ENCODE measurements around the gene SMIM24.

The SMIM24 gene

DNA sequence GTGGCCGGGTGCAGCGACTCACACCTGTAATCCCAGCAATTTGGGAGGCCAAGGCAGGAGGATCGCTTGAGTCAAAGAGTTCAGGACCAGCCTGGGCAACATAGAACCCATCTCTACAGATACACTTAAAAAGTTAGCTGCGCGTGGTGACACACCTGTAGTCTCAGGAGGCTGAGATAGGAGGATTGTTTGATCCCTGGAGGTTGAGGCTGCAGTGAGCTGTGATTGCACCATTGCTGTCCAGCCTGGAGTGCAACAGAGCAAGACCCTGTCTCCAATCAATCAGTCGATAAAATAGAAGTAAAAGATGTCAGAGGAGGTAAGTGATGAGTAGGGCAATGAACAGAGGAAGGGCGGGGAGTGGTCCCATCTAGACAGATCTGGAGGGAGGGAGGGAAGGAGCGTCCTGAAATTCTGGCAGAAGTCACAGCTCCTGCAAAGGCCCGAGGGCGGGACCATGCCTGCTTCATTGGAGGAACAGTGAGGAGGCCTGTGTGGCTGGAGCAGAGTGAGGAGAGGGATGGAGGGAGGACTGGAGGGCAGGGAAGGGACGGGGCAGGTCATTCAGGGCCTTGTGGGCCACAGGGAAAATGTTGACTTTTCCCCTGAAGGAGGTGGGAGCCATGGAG is 9.7 kb downstream of the SMIM24 start:
- DNase-seq: no peak

DNA sequence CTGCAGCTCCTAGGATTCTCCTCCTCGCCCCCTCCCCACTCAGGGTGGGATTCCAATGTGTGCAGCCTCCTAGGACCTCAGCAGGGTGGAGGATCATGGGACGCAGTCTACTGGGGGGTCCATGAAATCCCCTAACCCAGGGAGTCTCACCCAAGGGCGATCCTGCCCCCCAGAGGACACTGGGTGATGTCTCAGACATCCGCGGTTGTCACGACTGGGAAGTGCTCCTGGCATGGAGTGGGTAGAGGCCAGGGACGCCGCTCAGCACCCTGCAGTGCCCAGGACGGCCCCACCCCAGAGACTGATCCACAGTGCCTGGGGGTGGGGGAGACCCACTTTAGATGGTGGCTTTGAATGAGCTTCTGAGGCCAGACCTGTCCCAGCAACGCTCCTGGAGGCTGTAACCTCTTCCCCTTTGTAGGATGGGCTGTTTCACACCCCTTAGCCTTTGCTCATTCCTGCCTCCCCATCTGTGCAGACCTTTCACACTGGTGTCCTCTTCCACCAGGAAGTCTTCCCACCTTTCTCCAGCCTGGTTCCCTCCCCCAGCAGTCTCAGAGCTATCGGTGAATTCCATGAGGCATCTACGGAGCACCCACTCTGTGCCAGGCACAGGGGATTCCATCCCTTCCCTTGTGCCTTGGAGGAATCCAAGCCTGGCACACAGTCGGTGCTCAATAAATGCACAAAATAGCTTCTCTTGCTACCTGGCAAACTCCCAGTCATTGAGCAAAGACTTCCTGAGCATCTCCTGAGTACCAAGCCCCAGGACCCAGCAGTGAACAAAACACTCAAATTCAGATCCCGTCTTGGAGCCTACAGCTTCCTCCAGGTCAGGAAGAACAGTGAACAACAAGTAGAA is 10.5 kb downstream of the SMIM24 start:
- DNase-seq: no peak

DNA sequence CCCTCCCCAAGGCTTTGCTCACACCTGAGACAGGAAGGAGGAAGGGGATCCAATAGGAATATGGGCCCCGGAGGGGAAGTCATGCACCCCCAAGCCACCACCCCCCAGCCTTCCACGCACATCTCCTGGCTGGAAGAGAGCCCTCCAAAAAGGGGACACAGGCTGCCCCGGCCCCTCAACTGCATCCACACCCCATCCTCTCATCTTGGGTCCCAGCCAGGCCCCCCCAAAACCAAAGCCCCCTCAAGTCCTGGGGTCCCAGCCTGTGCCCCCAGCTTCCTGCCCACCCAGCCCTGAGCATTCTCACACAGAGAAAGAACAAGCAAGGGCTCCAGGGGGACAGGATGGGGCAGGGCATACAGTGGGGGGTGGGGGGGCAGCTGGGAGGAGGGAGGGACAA is 12.1 kb downstream of the SMIM24 start:
- no peak for DNase-seq

GRCh38 chr19:3467437-3468198 is 12.7 kb downstream of the SMIM24 start:
- no peak for DNase-seq

DNA sequence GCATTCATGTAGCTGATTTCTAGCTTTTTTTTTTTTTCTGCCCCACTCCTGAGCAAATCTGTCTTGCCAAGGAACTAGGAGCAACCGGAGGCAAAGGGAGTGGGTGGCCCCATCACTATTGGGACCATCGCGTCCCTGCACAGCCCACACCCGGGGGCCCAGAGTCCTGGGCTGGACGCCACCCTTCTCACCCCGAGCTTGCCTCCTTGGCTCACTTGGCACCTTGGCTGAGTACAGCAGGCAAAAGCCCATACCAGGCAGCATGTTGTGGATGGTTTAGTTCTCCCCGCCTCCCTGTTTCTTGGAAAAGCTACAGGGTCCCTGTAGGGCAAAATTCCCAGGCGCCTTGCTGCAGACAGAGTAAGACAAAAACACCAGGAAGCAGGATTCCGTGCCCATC is 13.7 kb downstream of the SMIM24 start:
- no peak for DNase-seq

- DNase-seq: no peak
These were observed 14.8 kb downstream of the SMIM24 start for GRCh38 chr19:3465552-3465951.

- peak; percentile 25 to 32 for DNase-seq
These were observed 15.6 kb downstream of the SMIM24 start for GRCh38 chr19:3464587-3465235.

- no peak for DNase-seq
These were observed 16.4 kb downstream of the SMIM24 start for GRCh38 chr19:3463714-3464586.

GRCh38 chr19:3462991-3463713 is 17.2 kb downstream of the SMIM24 start:
- DNase-seq: no peak

- no peak for DNase-seq
These were observed 20.3 kb downstream of the SMIM24 start for GRCh38 chr19:3459965-3460582.

- DNase-seq: no peak
These were observed 21.0 kb downstream of the SMIM24 start for GRCh38 chr19:3459089-3459881.

DNA sequence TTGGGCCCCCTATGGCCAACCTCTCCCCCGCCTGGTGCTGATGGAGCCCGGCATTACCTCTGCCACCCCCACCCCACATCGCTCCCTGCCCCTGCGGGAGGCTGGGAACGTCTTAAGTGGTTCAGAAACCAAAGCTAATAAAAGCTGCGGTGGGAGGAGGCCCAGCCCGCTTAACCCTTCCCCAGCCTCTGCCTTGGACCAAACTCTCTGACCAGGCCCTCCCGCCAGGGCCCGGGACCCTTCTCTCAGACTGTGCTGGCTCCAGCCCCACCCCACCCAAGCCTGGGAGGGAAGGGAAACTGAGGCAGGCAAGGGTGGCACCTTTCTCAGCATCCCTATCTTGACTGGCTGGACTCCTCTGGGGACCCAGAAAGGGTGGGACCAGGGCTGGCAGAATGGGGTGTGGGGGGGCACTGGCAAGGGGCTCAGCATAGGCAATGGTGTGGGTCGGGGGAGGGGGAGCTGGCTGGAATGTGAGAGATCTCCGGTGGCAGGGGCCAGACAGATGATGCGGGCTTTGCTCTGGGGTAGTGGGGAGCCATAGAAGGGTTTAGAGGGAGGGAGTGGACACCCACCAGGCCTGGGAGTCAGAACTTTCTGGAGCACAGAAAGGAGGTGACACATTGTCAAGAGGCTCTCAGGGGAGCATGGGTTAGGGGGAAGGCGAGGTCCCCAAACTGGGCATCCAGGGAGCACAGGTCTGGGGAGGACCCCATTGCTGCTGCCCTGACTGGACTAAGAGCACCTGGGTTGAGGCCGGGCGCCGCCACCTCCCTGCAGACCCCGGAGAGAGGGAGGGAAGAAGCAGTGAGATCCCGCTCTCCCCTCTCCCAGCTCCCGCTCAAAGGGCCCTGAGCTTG is 21.9 kb downstream of the SMIM24 start:
- DNase-seq: no peak

DNA sequence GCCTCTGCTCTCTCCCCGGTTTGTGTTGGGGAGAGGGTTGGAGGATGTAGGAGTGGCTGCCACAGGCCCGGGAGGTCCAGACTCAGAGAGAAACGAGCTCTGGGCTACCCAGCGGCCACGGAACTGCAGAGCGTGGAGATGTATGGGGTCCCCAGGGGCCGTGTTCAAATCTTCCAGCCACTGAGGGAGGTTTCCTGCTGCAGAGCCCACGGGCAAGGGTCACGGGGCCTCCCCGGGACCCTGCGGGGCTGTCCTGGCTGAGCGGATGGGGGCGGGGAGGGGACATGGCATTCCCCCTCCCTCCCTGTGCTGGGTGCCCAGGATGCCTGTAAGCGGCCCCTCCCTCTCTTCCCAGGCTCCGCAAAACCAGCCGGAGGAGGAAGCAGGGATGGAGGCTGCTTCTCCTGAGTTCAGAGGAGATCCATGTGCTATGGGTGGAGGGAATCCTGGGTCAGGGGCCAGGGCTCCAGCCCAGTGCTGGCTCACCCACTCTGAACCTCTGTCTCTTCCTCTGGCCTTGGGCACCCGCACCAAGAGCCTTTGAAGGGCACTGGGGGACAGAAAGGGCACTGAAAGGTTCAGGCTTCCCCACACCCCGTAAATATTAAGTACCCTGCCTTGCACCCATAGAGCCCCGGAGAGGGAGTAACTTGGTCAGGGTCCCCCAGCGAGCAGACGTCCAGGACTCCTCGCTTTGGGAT is 22.6 kb downstream of the SMIM24 start:
- DNase-seq: no peak

- no peak for DNase-seq
These were observed 23.3 kb downstream of the SMIM24 start for GRCh38 chr19:3456925-3457527.

GRCh38 chr19:3455960-3456601 is 24.2 kb downstream of the SMIM24 start:
- no peak for DNase-seq

DNA sequence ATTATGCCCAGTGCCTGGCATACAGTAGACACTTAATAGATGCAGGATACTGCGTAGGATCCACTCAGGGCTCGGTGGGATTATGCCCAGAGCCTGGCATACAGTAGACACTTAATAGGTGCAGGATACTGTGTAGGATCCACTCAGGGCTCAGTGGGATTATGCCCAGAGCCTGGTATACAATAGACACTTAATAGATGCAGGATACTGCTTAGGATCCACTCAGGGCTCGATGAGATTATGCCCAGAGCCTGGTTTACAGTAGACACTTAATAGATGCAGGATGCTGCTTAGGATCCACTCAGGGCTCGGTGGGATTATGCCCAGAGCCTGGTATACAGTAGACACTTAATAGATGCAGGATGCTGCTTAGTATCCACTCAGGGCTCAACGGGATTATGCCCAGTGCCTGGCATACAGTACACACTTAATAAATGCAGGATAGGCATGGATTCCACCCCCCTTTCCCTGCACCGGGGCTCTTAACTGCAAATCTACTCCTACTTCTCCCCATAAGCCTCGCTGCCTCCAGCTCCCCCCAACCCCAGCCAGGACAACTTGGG is 24.9 kb downstream of the SMIM24 start:
- DNase-seq: no peak

Data from inflammatory macrophage treated with lipopolysaccharide for 1 hour (primary cell).